Measurements from ENCODE around the gene ZNF784. TPM values are rescaled to one million over a fixed set of nuclear protein-coding genes. Genes with fewer than 3 reads are reported as not detected.

Gene ZNF784
- total and polyA plus RNA-seq, 2 of the 13 experiments (the other 11 are each of a cell fraction or from before 2014, with no cell fraction given): 4.1 to 4.2 TPM

DNA sequence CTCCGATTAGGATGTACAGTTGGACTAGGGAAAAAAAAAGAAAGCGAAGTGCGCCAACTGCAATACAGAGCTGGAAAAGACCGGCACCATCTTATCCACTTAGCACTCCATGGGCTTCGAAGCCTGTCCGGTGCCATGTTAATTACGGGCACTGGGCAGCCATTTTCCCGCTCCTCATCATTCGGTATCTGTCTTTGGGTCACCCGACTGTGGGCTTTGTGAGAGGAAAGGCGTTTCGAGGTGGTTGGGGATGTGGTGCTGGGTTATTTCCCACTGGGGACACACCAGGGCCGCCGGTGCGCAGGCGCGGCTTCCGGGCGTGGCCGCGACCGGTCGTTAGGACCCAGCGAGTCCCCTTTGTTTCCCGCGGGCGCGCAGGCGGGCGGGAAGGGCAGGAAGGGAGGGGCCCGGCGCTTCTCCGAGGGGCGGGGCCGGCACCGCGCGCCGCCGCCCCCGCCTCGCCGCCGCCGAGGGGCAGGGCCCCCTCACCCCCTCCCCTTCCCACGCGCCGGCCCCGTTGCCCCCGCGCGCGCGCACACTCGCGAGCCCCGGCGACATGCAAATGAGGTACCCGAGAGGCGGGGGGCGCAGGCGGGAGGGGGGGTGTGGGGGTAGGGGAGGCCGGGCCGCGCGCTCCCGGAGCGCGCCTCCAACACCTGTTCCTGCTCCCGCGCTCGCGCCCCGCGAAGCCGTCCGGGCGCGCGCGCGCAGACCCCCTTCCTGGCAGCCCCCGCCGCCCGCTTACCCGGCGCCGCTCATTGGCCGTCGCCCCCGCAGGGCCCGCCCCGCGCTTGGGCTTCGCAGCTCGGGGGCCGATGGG is 24.3 kb downstream of the ZNF784 start, which contains the start of gene ZNF524 (continued):
- TF ChIP-seq ARNTL (CRISPR knock-in tag; IDR thresholded peaks at IDR 0.05): no peak
- TF ChIP-seq ZNF496 (CRISPR knock-in tag; IDR thresholded peaks at IDR 0.05; ENCODE audit: insufficient replicate concordance): no peak
- peak; percentile 59 for TF ChIP-seq HCFC1 (IDR thresholded peaks at IDR 0.05; ENCODE audit: low read depth, low read length)
- TF ChIP-seq ZFYVE20 (CRISPR knock-in tag; IDR thresholded peaks at IDR 0.05; ENCODE audit: borderline replicate concordance, low read depth): no peak
- TF ChIP-seq ZNF101 (CRISPR knock-in tag; IDR thresholded peaks at IDR 0.05; ENCODE audit: borderline replicate concordance, low read depth): no peak
- no peak for TF ChIP-seq AGO2 (optimal IDR thresholded peaks at IDR 0.05; ENCODE audit: low read depth, low read length)
- TF ChIP-seq TCF12 (IDR thresholded peaks at IDR 0.05): no peak
- TF ChIP-seq TCF12 (CRISPR knock-in tag; IDR thresholded peaks at IDR 0.05): no peak
- 0 out of 2 replicates have a peak, but pooled peaks have one; percentile 61 for TF ChIP-seq ZNF839 (CRISPR knock-in tag; IDR thresholded peaks at IDR 0.05; ENCODE audit: borderline replicate concordance)
- TF ChIP-seq ZNF670 (CRISPR knock-in tag; IDR thresholded peaks at IDR 0.05; ENCODE audit: borderline replicate concordance): 0 out of 2 replicates have a peak, but pooled peaks have one; percentile 87
- no peak; the same call in 1 of the 2 replicates for TF ChIP-seq JUNB (CRISPR knock-in tag; IDR thresholded peaks at IDR 0.05; ENCODE audit: borderline replicate concordance)
- TF ChIP-seq ZNF777 (CRISPR knock-in tag; IDR thresholded peaks at IDR 0.05): peak; percentile 47; the same call in 1 of the 2 replicates
- TF ChIP-seq ATF3 (CRISPR knock-in tag; IDR thresholded peaks at IDR 0.05): 0 out of 2 replicates have a peak, but pooled peaks have one; percentile 46
- TF ChIP-seq ZNF543 (CRISPR knock-in tag; IDR thresholded peaks at IDR 0.05): peak; percentile 11; the same call in 1 of the 2 replicates
- TF ChIP-seq KDM5A (IDR thresholded peaks at IDR 0.05; ENCODE audit: borderline replicate concordance, low read length): peak; percentile 62; the same call in 1 of the 2 replicates
- no peak for TF ChIP-seq ZNF557 (CRISPR knock-in tag; IDR thresholded peaks at IDR 0.05)
- no peak for TF ChIP-seq ZNF672 (CRISPR knock-in tag; IDR thresholded peaks at IDR 0.05)
- TF ChIP-seq ETS1 (CRISPR knock-in tag; IDR thresholded peaks at IDR 0.05): 0 out of 2 replicates have a peak, but pooled peaks have one; percentile 56
- peak; percentile 39; the same call in 1 of the 2 replicates for TF ChIP-seq ZNF281 (CRISPR knock-in tag; IDR thresholded peaks at IDR 0.05; ENCODE audit: borderline replicate concordance)
- TF ChIP-seq ELF1 (CRISPR knock-in tag; IDR thresholded peaks at IDR 0.05): peak; percentile 6; the same call in 1 of the 2 replicates
- no peak; the same call in 1 of the 2 replicates for TF ChIP-seq ZFY (CRISPR knock-in tag; IDR thresholded peaks at IDR 0.05)

All from HepG2 (cell line).